Measurements from ENCODE around the gene SYT1. TPM values are rescaled to one million over a fixed set of nuclear protein-coding genes. Genes with fewer than 3 reads are reported as not detected.

The SYT1 gene
- total and polyA plus RNA-seq, 4 donors: 0.53 to 0.84 (median 0.64) TPM

DNA sequence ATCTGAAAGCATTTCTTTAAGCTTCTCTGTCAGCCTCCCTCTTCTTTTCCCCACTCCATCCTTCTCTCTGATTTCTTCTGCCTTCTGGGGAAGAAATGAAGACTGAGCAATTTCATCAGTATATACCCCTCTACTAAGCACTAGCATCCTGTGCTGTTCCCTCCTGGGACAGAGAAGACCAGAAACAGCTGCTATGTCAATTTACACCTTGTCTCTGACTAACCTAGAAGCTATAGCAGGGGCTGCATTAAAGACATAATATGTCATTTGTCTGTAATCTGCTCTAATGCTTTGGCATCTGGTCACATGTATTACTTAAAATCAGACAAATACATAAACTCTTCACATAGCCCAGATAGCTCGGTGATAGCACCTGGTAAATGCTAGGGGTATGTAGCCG lies 529.3 kb downstream of the SYT1 start (continued):
- TF ChIP-seq, protein P1, sequence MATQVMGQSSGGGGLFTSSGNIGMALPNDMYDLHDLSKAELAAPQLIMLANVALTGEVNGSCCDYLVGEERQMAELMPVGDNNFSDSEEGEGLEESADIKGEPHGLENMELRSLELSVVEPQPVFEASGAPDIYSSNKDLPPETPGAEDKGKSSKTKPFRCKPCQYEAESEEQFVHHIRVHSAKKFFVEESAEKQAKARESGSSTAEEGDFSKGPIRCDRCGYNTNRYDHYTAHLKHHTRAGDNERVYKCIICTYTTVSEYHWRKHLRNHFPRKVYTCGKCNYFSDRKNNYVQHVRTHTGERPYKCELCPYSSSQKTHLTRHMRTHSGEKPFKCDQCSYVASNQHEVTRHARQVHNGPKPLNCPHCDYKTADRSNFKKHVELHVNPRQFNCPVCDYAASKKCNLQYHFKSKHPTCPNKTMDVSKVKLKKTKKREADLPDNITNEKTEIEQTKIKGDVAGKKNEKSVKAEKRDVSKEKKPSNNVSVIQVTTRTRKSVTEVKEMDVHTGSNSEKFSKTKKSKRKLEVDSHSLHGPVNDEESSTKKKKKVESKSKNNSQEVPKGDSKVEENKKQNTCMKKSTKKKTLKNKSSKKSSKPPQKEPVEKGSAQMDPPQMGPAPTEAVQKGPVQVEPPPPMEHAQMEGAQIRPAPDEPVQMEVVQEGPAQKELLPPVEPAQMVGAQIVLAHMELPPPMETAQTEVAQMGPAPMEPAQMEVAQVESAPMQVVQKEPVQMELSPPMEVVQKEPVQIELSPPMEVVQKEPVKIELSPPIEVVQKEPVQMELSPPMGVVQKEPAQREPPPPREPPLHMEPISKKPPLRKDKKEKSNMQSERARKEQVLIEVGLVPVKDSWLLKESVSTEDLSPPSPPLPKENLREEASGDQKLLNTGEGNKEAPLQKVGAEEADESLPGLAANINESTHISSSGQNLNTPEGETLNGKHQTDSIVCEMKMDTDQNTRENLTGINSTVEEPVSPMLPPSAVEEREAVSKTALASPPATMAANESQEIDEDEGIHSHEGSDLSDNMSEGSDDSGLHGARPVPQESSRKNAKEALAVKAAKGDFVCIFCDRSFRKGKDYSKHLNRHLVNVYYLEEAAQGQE (IDR thresholded peaks at IDR 0.05): no peak
- TF ChIP-seq TAF1 (conservative IDR thresholded peaks at IDR 0.05): no peak
- TF ChIP-seq YY1 (IDR thresholded peaks at IDR 0.05): no peak
- TF ChIP-seq, protein P2, sequence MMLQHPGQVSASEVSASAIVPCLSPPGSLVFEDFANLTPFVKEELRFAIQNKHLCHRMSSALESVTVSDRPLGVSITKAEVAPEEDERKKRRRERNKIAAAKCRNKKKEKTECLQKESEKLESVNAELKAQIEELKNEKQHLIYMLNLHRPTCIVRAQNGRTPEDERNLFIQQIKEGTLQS (IDR thresholded peaks at IDR 0.05): no peak
- no peak for TF ChIP-seq NR2F2 (IDR thresholded peaks at IDR 0.05)
- TF ChIP-seq RXRA (IDR thresholded peaks at IDR 0.05): no peak
- no peak for TF ChIP-seq FOXA2 (IDR thresholded peaks at IDR 0.05)

DNA sequence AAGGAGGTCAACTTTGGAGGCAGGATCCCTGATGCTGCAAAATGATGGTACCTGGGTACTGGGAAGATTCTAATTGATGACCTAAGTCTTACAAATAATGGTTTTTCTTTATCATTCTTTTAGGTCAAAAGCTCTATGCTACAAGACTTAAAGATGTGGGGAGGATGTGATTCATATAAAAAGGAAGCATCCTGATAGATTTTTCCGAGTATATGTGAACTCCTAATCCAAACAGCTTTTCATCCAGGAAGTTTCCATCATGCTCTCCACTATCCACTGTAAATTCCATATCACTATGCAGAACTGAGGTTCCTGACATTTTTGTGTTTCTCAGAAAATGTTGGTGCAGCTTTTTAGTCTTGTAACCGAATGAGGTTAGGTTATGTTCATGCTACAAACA lies 533.0 kb downstream of the SYT1 start:
- no peak for DNase-seq (ENCODE audit: low spot score)

More for the DNA sequence above, 533.0 kb downstream of the SYT1 start:
- TF ChIP-seq GABPA (IDR thresholded peaks at IDR 0.05 in 1 of 2, conservative IDR thresholded peaks at IDR 0.05 in 1 of 2) (no peak), HNF4G (IDR thresholded peaks at IDR 0.05) (no peak), YY1 (IDR thresholded peaks at IDR 0.05) (no peak), RAD21 (IDR thresholded peaks at IDR 0.05) (no peak), TAF1 (conservative IDR thresholded peaks at IDR 0.05) (no peak), SP1 (IDR thresholded peaks at IDR 0.05) (no peak), FOXA1 (IDR thresholded peaks at IDR 0.05) (no peak), JUND (IDR thresholded peaks at IDR 0.05) (no peak), HNF4A (conservative IDR thresholded peaks at IDR 0.05) (no peak), RXRA (IDR thresholded peaks at IDR 0.05) (no peak), FOXA2 (IDR thresholded peaks at IDR 0.05) (no peak), NR2F2 (IDR thresholded peaks at IDR 0.05) (no peak), EGR1 (IDR thresholded peaks at IDR 0.05; ENCODE audit: low read depth in 2 of 2) (no peak)
- TF ChIP-seq, protein P2 (IDR thresholded peaks at IDR 0.05): no peak
- TF ChIP-seq, protein P3, sequence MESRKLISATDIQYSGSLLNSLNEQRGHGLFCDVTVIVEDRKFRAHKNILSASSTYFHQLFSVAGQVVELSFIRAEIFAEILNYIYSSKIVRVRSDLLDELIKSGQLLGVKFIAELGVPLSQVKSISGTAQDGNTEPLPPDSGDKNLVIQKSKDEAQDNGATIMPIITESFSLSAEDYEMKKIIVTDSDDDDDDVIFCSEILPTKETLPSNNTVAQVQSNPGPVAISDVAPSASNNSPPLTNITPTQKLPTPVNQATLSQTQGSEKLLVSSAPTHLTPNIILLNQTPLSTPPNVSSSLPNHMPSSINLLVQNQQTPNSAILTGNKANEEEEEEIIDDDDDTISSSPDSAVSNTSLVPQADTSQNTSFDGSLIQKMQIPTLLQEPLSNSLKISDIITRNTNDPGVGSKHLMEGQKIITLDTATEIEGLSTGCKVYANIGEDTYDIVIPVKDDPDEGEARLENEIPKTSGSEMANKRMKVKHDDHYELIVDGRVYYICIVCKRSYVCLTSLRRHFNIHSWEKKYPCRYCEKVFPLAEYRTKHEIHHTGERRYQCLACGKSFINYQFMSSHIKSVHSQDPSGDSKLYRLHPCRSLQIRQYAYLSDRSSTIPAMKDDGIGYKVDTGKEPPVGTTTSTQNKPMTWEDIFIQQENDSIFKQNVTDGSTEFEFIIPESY (IDR thresholded peaks at IDR 0.05): no peak
- TF ChIP-seq, protein P4, sequence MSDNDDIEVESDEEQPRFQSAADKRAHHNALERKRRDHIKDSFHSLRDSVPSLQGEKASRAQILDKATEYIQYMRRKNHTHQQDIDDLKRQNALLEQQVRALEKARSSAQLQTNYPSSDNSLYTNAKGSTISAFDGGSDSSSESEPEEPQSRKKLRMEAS (IDR thresholded peaks at IDR 0.05): no peak
- TF ChIP-seq, protein P1 (IDR thresholded peaks at IDR 0.05): no peak
- TF ChIP-seq, protein P5, sequence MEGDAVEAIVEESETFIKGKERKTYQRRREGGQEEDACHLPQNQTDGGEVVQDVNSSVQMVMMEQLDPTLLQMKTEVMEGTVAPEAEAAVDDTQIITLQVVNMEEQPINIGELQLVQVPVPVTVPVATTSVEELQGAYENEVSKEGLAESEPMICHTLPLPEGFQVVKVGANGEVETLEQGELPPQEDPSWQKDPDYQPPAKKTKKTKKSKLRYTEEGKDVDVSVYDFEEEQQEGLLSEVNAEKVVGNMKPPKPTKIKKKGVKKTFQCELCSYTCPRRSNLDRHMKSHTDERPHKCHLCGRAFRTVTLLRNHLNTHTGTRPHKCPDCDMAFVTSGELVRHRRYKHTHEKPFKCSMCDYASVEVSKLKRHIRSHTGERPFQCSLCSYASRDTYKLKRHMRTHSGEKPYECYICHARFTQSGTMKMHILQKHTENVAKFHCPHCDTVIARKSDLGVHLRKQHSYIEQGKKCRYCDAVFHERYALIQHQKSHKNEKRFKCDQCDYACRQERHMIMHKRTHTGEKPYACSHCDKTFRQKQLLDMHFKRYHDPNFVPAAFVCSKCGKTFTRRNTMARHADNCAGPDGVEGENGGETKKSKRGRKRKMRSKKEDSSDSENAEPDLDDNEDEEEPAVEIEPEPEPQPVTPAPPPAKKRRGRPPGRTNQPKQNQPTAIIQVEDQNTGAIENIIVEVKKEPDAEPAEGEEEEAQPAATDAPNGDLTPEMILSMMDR (IDR thresholded peaks at IDR 0.05; ENCODE audit: low read depth, low read length, missing input control): no peak
- Histone ChIP-seq H3K9me3 (ENCODE audit: control insufficient read depth in 4 of 4, low read length in 3 of 4) (no peaks in the 10 kb centered on the region), H3K9ac (ENCODE audit: low read depth in 1 of 2, low read length in 2 of 2) (no peak overlapping the region), H3K27me3 (ENCODE audit: control insufficient read depth in 4 of 4, insufficient read depth in 4 of 4, low read length in 3 of 4) (no peaks in the 10 kb centered on the region), H3K27ac (ENCODE audit: low read depth in 1 of 2, low read length in 2 of 2) (no peak overlapping the region), H3K4me3 (ENCODE audit: low read depth in 1 of 3, low read length in 3 of 3) (no peak overlapping the region), H3K4me1 (ENCODE audit: control insufficient read depth in 4 of 4, insufficient read depth in 4 of 4, low read length in 3 of 4) (no peaks in the 10 kb centered on the region), H3K36me3 (ENCODE audit: control insufficient read depth in 4 of 4, insufficient read depth in 3 of 4, low read depth in 1 of 4, low read length in 3 of 4) (no peaks in the 10 kb centered on the region)
- 77% methylated on average over 2 of the region's 2 CpGs for WGBS

All from liver (tissue), 9 donors.